Brain microvascular endothelial cell (primary cell): ENCODE measurements around the gene ZSCAN10.

Experiments
- DNase-seq: peaks from one replicate; pipeline ENCODE4 v3.0.0-alpha.2; 2020
- H3K27ac ChIP-seq: fragments of 250-450 bp; sonication (Bioruptor Pico); 2 replicates; pipeline ENCODE4 v1.5.1; 2020; ENCODE audit warnings: mild to moderate bottlenecking, moderate library complexity
- H3K27me3 ChIP-seq: fragments of 250-450 bp; sonication (Bioruptor Pico); replicated peaks from 2 replicates; pipeline ENCODE4 v1.5.1; 2020; ENCODE audit warnings: mild to moderate bottlenecking
- H3K36me3 ChIP-seq: fragments of 250-450 bp; sonication (Bioruptor Pico); replicated peaks from 2 replicates; pipeline ENCODE4 v1.5.1; 2020; ENCODE audit warnings: mild to moderate bottlenecking
- H3K4me3 ChIP-seq: 2 replicates; pipeline ENCODE4 v1.5.1; 2011; ENCODE audit warnings: low read depth, mild to moderate bottlenecking, control low read depth, low read length, moderate library complexity
- CTCF ChIP-seq: IDR thresholded peaks from 2 replicates; pipeline ENCODE4 v1.5.1; 2011; ENCODE audit warnings: low read depth, mild to moderate bottlenecking, moderate library complexity, low read length, control low read depth, inconsistent platforms; ENCODE audit errors: missing control alignments
- in situ Hi-C: cut with HindIII; loops from 2 replicates; pipeline ENCODE4 v1.10.0; 2017; ENCODE audit warnings: low sequenced_read_pairs, low pct_ligation_motif_present

The ZSCAN10 gene

GRCh38 chr16:3101841-3102470, 2.9 kb upstream of the ZSCAN10 start:
- Histone ChIP-seq H3K27ac (no peak overlapping the region), H3K4me3 (no peak overlapping the region)
- in situ Hi-C loops = no loop called here

GRCh38 chr16:3101018-3101840, 2.1 kb upstream of the ZSCAN10 start:
- H3K27me3 ChIP-seq = peaks cover 5% of the 10 kb centered on the region
- in situ Hi-C loops = no loop called here
- DNase-seq = no peak
- TF ChIP-seq CTCF = peak; percentile 65
- no peak overlapping the region for H3K27ac ChIP-seq
- no peak overlapping the region for H3K4me3 ChIP-seq
- no peaks in the 10 kb centered on the region for H3K36me3 ChIP-seq

More at GRCh38 chr16:3101841-3102470, 2.9 kb upstream of the ZSCAN10 start:
- DNase-seq = no peak
- peaks cover 5% of the 10 kb centered on the region for H3K27me3 ChIP-seq
- H3K36me3 ChIP-seq = no peaks in the 10 kb centered on the region
- no peak for TF ChIP-seq CTCF

GRCh38 chr16:3099732-3100499, 822 bp upstream of the ZSCAN10 start:
- peaks cover 5% of the 10 kb centered on the region for H3K27me3 ChIP-seq
- in situ Hi-C loops = no loop called here
- no peak for TF ChIP-seq CTCF
- H3K4me3 ChIP-seq = no peak overlapping the region
- H3K36me3 ChIP-seq = no peaks in the 10 kb centered on the region
- peak; percentile 86 for DNase-seq
- H3K27ac ChIP-seq = no peak overlapping the region

- H3K36me3 ChIP-seq = no peaks in the 10 kb centered on the region
- H3K4me3 ChIP-seq = no peak overlapping the region
- in situ Hi-C loops = no loop called here
- no peak for DNase-seq
- no peak overlapping the region for H3K27ac ChIP-seq
- peaks cover 5% of the 10 kb centered on the region for H3K27me3 ChIP-seq
- no peak for TF ChIP-seq CTCF
Observed at GRCh38 chr16:3099395-3099731, 269 bp upstream of the ZSCAN10 start.

GRCh38 chr16:3097266-3097665, 1.8 kb downstream of the ZSCAN10 start:
- Histone ChIP-seq H3K4me3 (no peak overlapping the region), H3K36me3 (no peaks in the 10 kb centered on the region), H3K27me3 (peaks cover 11% of the 10 kb centered on the region), H3K27ac (no peak overlapping the region)
- in situ Hi-C loops = no loop called here
- TF ChIP-seq CTCF = no peak
- DNase-seq = no peak
